Epithelial cell of esophagus (primary cell): Measurements from ENCODE around the gene ADPRH.

Experiments used
- DNase-seq: peaks from one replicate; pipeline ENCODE4 v3.0.0; 2010; ENCODE audit warnings: low read depth
- H3K4me3 ChIP-seq: 2 replicates; pipeline ENCODE4 v1.5.1; 2011; ENCODE audit warnings: mild to moderate bottlenecking, low read length, control low read depth
- TF ChIP-seq, protein P1 (sequence below): IDR thresholded peaks from 2 replicates; pipeline ENCODE4 v1.5.1; 2011; ENCODE audit warnings: low read depth, mild to moderate bottlenecking, low read length, control low read depth, inconsistent platforms; ENCODE audit not compliant: insufficient read depth; ENCODE audit errors: missing control alignments

Gene ADPRH

DNA sequence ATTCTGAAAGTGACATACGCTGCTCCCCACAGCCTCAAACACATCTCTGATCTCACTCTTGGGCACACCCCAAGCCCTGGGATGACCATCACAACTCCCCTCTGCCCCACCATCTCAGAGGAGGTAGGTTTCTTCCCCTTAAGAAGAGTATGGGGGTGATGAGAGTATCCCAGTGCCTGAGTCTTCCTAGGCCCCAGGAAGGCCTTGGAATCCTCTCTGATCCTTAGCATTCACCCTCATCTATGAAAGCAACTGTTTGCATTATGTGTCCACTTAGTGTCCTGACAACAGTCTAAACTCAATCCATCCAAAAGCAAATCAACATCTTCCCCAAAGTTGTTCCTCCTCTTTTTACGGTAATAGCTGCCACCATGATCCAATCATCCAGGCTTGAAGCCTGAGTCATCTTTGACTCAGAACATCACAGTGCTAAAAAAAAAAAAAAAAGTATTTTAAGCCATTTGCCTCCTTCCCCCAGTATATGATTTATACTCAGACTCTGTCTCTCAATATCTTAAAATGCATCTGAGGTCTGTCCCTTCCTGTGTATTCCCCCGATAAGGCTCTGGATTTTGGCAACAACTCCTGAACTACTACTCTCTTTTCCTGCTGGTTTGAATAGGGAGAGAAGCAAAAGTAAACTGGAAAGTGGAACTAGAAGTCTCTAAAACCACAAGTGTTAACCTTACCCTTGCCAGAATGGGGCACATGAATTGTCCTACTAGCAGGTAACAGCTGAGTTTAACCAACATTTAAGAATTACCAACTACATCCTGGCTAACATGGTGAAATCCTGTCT lies 58.6 kb downstream of the ADPRH start:
- TF ChIP-seq, protein P1, sequence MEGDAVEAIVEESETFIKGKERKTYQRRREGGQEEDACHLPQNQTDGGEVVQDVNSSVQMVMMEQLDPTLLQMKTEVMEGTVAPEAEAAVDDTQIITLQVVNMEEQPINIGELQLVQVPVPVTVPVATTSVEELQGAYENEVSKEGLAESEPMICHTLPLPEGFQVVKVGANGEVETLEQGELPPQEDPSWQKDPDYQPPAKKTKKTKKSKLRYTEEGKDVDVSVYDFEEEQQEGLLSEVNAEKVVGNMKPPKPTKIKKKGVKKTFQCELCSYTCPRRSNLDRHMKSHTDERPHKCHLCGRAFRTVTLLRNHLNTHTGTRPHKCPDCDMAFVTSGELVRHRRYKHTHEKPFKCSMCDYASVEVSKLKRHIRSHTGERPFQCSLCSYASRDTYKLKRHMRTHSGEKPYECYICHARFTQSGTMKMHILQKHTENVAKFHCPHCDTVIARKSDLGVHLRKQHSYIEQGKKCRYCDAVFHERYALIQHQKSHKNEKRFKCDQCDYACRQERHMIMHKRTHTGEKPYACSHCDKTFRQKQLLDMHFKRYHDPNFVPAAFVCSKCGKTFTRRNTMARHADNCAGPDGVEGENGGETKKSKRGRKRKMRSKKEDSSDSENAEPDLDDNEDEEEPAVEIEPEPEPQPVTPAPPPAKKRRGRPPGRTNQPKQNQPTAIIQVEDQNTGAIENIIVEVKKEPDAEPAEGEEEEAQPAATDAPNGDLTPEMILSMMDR: no peak
- no peak overlapping the region for H3K4me3 ChIP-seq
- DNase-seq: peak; percentile 87
